ENCODE measurements around the gene KLHL14.

Gene KLHL14

DNA sequence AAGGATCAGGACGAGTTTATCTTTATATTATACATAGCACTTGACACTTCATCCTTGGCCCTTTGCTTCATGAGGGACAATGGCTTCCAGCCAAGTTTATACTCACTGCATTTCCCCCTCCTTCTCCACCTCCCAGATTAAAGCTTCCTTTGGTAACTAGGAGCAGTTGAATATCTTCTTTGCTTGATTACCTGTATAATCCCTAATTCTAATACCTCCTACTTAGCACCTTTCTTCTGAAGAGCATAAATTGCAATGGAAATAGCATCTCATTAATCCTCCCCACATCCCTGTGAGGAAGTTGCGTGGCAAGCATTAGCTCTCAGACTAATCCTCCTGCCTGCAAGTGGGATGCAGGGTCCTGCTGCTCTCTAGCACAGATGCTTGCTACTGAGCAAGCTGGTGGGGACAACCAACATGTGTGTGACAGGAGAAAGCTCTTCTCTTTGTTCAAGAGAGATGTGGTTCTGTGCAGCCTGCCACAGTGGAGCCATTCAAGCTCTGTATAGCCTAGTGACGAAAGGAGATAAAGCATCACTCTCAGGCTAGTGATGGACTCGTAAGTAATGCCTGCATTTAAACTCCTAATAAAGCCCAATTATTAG is 19.1 kb downstream of the KLHL14 start:
- H3K4me3 ChIP-seq (ENCODE audit: low read depth, low read length): no peak overlapping the region
- POLR2A ChIA-PET: no interaction called here
- no peak for DNase-seq (ENCODE audit: low read depth, low spot score)
- CTCF ChIA-PET: no interaction called here
- TF ChIP-seq, protein P1, sequence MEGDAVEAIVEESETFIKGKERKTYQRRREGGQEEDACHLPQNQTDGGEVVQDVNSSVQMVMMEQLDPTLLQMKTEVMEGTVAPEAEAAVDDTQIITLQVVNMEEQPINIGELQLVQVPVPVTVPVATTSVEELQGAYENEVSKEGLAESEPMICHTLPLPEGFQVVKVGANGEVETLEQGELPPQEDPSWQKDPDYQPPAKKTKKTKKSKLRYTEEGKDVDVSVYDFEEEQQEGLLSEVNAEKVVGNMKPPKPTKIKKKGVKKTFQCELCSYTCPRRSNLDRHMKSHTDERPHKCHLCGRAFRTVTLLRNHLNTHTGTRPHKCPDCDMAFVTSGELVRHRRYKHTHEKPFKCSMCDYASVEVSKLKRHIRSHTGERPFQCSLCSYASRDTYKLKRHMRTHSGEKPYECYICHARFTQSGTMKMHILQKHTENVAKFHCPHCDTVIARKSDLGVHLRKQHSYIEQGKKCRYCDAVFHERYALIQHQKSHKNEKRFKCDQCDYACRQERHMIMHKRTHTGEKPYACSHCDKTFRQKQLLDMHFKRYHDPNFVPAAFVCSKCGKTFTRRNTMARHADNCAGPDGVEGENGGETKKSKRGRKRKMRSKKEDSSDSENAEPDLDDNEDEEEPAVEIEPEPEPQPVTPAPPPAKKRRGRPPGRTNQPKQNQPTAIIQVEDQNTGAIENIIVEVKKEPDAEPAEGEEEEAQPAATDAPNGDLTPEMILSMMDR (IDR thresholded peaks at IDR 0.05; ENCODE audit: insufficient read depth, low read length, missing control alignments): no peak

DNA sequence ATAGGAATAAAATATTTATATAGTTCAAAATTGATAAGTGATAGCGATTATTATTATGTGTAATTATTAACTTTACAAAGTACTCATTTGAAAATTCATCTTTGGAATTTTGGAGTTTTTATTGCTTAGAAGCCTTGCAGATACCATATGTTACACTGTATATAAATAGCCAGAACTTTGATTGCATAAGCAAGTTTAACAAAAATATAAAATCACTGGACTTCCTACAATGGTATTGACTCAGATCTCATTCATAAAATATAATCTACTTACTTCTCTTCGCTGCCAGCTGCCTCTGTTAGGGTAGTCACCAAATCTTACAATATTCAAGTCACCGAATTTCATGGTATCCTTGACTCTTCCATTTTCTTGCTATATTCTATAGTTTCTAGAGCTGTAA is 22.5 kb downstream of the KLHL14 start:
- TF ChIP-seq, protein P1 (IDR thresholded peaks at IDR 0.05; ENCODE audit: insufficient read depth, low read length, missing control alignments): no peak
- ChIA-PET CTCF (no interaction called here), POLR2A (no interaction called here)
- no peak overlapping the region for H3K4me3 ChIP-seq (ENCODE audit: low read depth, low read length)
- DNase-seq (ENCODE audit: low read depth, low spot score): no peak

DNA sequence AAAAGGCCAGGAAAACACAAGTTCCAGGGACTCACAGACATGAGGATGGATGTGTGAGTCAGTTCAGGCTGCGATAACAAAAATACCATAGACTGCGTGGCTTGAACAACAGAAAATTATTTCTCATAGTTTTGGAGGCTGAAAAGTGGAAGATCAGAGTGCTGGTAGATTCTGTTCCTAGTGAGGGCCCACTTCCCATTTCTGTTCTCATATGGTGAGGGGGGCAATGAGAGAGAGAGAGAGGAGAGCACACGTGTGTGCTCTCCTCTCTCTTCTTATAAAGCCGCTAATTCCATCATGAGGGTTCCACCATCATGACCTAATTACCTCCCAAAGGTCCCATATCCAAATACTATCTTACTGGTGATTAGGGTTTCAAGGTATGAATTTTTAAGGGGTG is 23.0 kb downstream of the KLHL14 start:
- H3K4me3 ChIP-seq (ENCODE audit: low read depth, low read length): no peak overlapping the region
- ChIA-PET CTCF (no interaction called here), POLR2A (no interaction called here)
- TF ChIP-seq, protein P1 (IDR thresholded peaks at IDR 0.05; ENCODE audit: insufficient read depth, low read length, missing control alignments): no peak
- no peak for DNase-seq (ENCODE audit: low read depth, low spot score)

DNA sequence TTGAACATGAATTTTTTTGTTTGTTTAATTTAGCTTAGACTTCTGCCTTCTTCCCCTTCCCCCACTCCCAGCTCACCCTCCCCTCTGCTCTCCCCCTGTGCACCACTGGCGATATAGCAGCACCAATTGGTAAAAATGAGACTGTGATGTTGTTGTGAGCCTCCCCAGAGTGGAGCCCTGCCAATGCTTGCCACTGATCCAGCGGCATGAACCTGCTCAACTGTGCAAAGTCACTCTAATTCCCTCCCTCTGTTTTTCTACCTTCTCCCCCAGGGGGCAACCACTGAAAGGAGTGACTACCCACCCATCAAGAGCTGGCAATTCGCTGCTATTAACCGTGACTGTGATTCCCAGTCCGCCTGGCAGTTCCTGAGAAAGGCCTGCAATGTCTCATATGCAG is 30.2 kb downstream of the KLHL14 start:
- TF ChIP-seq, protein P1 (IDR thresholded peaks at IDR 0.05; ENCODE audit: insufficient read depth, low read length, missing control alignments): no peak
- H3K4me3 ChIP-seq (ENCODE audit: low read depth, low read length): no peak overlapping the region
- CTCF ChIA-PET: no interaction called here
- DNase-seq (ENCODE audit: low read depth, low spot score): no peak
- POLR2A ChIA-PET: no interaction called here

DNA sequence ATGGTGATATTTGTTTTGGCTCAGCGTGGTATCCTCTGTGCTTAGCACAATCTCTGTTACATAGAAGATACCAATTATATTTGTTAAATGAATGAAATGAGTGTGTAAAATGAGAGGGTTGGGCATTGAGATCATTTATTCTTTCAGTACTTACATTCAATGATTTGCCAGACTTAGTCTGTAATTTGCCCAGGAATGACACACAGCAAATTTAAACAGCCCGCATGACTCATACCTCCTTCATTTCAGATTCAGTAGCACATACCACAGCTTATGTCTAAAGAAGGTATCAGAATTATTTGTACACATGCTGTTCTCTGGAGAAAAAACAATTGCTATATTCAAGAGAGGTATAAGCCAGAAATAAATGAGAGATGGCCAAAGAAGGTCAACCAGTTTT is 37.0 kb downstream of the KLHL14 start:
- TF ChIP-seq, protein P1 (IDR thresholded peaks at IDR 0.05; ENCODE audit: insufficient read depth, low read length, missing control alignments): no peak
- no peak overlapping the region for H3K4me3 ChIP-seq (ENCODE audit: low read depth, low read length)
- POLR2A ChIA-PET: no interaction called here
- CTCF ChIA-PET: no interaction called here
- no peak for DNase-seq (ENCODE audit: low read depth, low spot score)

DNA sequence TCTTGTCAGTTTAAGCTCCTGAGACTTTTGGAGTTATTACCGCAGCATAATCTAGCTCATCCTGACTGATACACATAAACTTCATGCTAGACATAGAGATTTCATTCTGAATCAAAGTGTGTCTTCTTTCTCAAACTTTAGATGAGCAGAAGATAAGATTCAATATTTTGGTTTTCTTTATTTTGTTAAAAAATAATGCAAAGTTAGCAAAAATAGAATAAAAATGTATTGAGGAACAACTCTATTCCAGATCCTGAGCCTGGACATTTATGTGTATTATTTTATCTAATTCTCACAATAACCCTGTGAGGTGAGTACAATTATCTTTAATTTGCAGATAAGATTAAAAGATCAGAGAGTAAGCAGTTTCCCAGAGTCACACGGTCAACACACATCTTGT is 38.4 kb downstream of the KLHL14 start:
- TF ChIP-seq, protein P1 (IDR thresholded peaks at IDR 0.05; ENCODE audit: insufficient read depth, low read length, missing control alignments): no peak
- DNase-seq (ENCODE audit: low read depth, low spot score): no peak
- CTCF ChIA-PET: no interaction called here
- no peak overlapping the region for H3K4me3 ChIP-seq (ENCODE audit: low read depth, low read length)
- POLR2A ChIA-PET: no interaction called here
